GM21737 (cell line): Measurements from ENCODE around the gene BAG1.

Experiments
- ATAC-seq: cut with Tn5 transposase; IDR thresholded peaks from one replicate; pipeline ENCODE4 v1.9.1; 2021; ENCODE audit warnings: mild to moderate bottlenecking, moderate library complexity; ENCODE audit not compliant: unreplicated experiment

BAG1 gene

GRCh38 chr9:33220681-33221567 lies 43.6 kb downstream of the BAG1 start:
- peak; percentile 46 for ATAC-seq

DNA sequence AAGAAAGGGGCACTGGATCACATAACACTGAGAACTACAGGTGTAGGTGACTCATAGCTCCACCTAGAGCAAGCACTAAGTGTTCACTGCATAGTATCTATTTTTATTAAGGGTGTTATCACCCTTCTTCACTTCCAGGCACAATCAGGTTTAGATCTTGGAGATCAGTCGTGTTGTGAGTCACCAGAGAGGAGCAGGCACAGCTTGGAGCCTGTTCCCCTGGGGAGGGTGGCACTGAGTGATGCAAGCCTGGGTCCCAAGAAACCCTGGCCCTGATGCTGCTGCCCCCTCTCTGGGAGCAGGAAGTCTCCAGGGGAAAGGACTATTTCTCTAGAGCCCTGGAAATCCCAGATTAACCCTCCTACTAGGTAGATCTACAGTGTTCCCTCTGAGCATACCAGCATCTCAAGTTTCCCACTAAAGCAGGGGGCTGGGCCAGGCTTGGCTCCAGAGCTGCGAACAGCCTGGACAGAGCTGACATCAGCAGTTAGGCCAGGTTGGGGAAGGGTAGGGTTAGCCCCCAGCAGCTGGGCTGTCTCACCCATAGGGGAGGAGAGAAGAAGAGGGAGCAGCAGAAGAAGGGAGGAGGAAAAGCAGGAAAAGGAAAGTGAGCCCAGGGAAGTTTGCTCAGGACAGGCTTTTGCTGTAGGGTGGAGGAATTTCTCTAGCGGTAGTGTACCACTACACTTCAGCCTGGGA lies 52.7 kb downstream of the BAG1 start:
- ATAC-seq: no peak

GRCh38 chr9:33210006-33210715 lies 54.3 kb downstream of the BAG1 start:
- ATAC-seq: no peak

GRCh38 chr9:33209394-33209793 lies 55.1 kb downstream of the BAG1 start:
- ATAC-seq: no peak

DNA sequence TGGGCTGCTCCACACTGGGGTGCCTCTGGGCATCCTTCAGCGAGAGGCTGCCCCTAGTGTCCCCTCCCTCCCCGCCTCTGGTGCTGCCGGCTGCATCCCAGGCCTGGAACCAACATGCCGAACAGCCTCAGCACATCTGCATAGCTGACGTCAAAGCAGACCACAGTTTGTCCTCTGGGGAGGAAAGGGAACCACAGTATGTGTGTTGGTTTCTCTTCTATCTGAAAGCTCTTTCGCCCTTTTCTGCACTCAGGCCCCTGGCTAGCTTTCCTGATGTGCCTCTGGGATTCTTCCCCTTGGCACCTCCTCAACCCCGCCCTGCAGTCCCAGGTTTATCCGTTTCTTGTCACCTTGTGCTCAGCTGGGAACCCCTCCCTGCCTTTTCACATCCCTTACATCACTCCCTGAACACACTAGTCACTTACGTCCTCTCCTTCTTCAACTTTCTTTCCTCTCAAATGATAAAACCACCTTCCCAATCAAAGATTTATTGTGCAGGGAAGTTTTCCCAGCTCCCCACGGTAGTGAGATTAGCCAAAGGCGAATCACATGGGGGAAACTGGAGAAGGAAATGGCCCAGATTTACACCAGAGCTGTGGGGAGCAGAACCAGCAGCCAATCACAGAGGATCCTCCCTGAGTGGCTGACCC lies 61.8 kb downstream of the BAG1 start:
- ATAC-seq: peak; percentile 99
